Adrenal gland (tissue), 12 donors: ENCODE results near the gene IL20. TPM values are rescaled to one million over a fixed set of nuclear protein-coding genes. Genes with fewer than 3 reads are reported as not detected.

Source experiments
- DNase-seq, 7 donors: peaks; one replicate each; pipeline ENCODE4 v3.0.0-alpha.2; 2019 to 2020
- H3K27ac ChIP-seq, 5 donors: fragments of 200-600 bp; sonication (generic) in 4 of 5; 1 replicate in 3 of 5; 2 replicates in 2 of 5; pipeline versions ENCODE4 v1.5.1 to v1.8.0; 2016 to 2020; ENCODE audit warnings: mild to moderate bottlenecking in 1 of 5
- H3K27me3 ChIP-seq: fragments of 200-600 bp; 2 replicates; pipeline ENCODE4 v1.8.0; 2021
- H3K36me3 ChIP-seq, 2 donors: fragments of 200-600 bp; replicated peaks in 1 of 2; 1 replicate in 1 of 2; 2 replicates in 1 of 2; pipeline versions ENCODE4 v1.5.1 to v1.8.0; 2018 to 2022
- H3K4me1 ChIP-seq, 2 donors: fragments of 200-600 bp; replicated peaks in 1 of 2; 1 replicate in 1 of 2; 2 replicates in 1 of 2; pipeline versions ENCODE4 v1.5.1 to v1.8.0; 2018 to 2021
- H3K4me3 ChIP-seq, 4 donors: fragments of 200-600 bp; sonication (generic) in 3 of 4; one replicate each; pipeline ENCODE4 v1.5.1; 2016 to 2018
- H3K9me3 ChIP-seq, 3 donors: fragments of 200-600 bp; sonication (generic) in 1 of 3; replicated peaks in 1 of 3; 1 replicate in 2 of 3; 2 replicates in 1 of 3; pipeline versions ENCODE4 v1.5.1 to v1.8.0; 2016 to 2021
- CTCF ChIP-seq, 6 experiments: fragments of 450-650 bp in 4 of 6; fragments of 200-600 bp in 2 of 6; sonication (generic) in 1 of 6; IDR thresholded peaks; 1 replicate in 5 of 6; 2 replicates in 1 of 6; pipeline versions ENCODE4 v1.5.1 to v1.8.0; 2016 to 2021; ENCODE audit warnings: antibody characterized with exemption in 6 of 6, mild to moderate bottlenecking in 2 of 6, moderate library complexity in 1 of 6
- POLR2A ChIP-seq, 2 donors: fragments of 450-650 bp; IDR thresholded peaks; one replicate each; pipeline ENCODE4 v1.6.1; 2017; ENCODE audit warnings: antibody characterized with exemption in 2 of 2, mild to moderate bottlenecking in 2 of 2, moderate library complexity in 1 of 2
- WGBS, 4 donors: extraction: QIAGEN DNeasy Blood & Tissue Kit in 2 of 4; methylation state at CpG; one replicate each; pipeline versions ENCODE4 v1.1.5 to v1.1.7; 2013 to 2017; 5-methylcytosine and 5-hydroxymethylcytosine counted together
- intact Hi-C, 2 donors: fragments of 100-400 bp; cut with DNase I; formaldehyde crosslinking; loops; one replicate each; pipeline versions ENCODE4 v1.14.1 to v1.15.0; 2022 to 2023
- polyA plus RNA-seq, 3 donors: library from polyadenylated mRNA; stranded (reverse); fragments of 200-250 nt in 2 of 3; fragments of 350-450 nt in 1 of 3; fragmentation: Illumina TruSeq in 1 of 3; extraction: RNeasy Lipid Tissue Mini Kit (QIAGEN cat#74804) in 1 of 3; gene quantifications; one replicate each; pipeline ENCODE4 v1.2.3, GENCODE V29; 2013 to 2014
- total RNA-seq, 9 donors: library from RNA; depleted of rRNA in 4 of 9; stranded (reverse); fragments of >200 nt in 4 of 9; fragments of 120-200 nt in 1 of 9; fragmentation: NEBNext Ultra II Directional in 1 of 9; extraction: Animal tissue kit (Norgen Biotek cat#: 25700) in 1 of 9; gene quantifications; one replicate each; pipeline versions ENCODE4 v1.1.0 to v1.2.4, GENCODE V29; 2013 to 2023
- donor health status: healthy with polysubstance abuse.
- donor health status: Bipolar disorder and iron deficiency.
- donor health status: DM: yes; HTN: yes; CAD: no.
- donor health status: DM: no; HTN: no; CAD: no.
- donor health status: DM: no; HTN: no; CAD: no.
- donor health status: DM: yes; HTN: yes; CAD: no.

The IL20 gene
- total and polyA plus RNA-seq, 12 donors, result 0.13 to 0.53 (median 0.41) TPM; not detected in 9

- intact Hi-C loops, result no loop called here
- DNase-seq, result no peak
- WGBS, 4 donors, result 75 to 82% (median 76%) methylated on average over 3 of the region's 3 CpGs
- Histone ChIP-seq H3K36me3 (no peaks in the 10 kb centered on the region), H3K4me3 (no peak overlapping the region), H3K27me3 (peaks cover 3% of the 10 kb centered on the region), H3K9me3 (peaks cover 0 to 6% (median 0%) of the 10 kb centered on the region in 3 donors), H3K4me1 (no peaks in the 10 kb centered on the region), H3K27ac (no peak overlapping the region)
- TF ChIP-seq CTCF (IDR thresholded peaks at IDR 0.05) (no peak), POLR2A (IDR thresholded peaks at IDR 0.05) (no peak)
Measured at GRCh38 chr1:206854401-206855129, 10.9 kb upstream of the IL20 start.

GRCh38 chr1:206855859-206856258 lies 9.6 kb upstream of the IL20 start:
- no peaks in the 10 kb centered on the region for H3K4me1 ChIP-seq
- no peaks in the 10 kb centered on the region for H3K36me3 ChIP-seq
- no peaks in the 10 kb centered on the region for H3K27me3 ChIP-seq
- H3K4me3 ChIP-seq, result no peak overlapping the region
- H3K9me3 ChIP-seq, result peaks cover 0 to 6% (median 0%) of the 10 kb centered on the region in 3 donors
- intact Hi-C loops, result no loop called here
- no peak overlapping the region for H3K27ac ChIP-seq
- 66 to 83% (median 73%) methylated on average over 2 of the region's 2 CpGs for WGBS, 4 donors
- no peak for DNase-seq
- TF ChIP-seq CTCF (IDR thresholded peaks at IDR 0.05) (no peak), POLR2A (IDR thresholded peaks at IDR 0.05) (no peak)

GRCh38 chr1:206856674-206857464 lies 8.6 kb upstream of the IL20 start:
- no peaks in the 10 kb centered on the region for H3K36me3 ChIP-seq
- H3K27ac ChIP-seq, result no peak overlapping the region
- 72 to 85% (median 78%) methylated on average over 5 of the region's 5 CpGs for WGBS, 4 donors
- no peak for DNase-seq
- TF ChIP-seq CTCF (IDR thresholded peaks at IDR 0.05) (no peak), POLR2A (IDR thresholded peaks at IDR 0.05) (no peak)
- no peak overlapping the region for H3K4me3 ChIP-seq
- no peaks in the 10 kb centered on the region for H3K4me1 ChIP-seq
- no peaks in the 10 kb centered on the region for H3K27me3 ChIP-seq
- H3K9me3 ChIP-seq, result peaks cover 0 to 6% (median 0%) of the 10 kb centered on the region in 3 donors
- intact Hi-C loops, result no loop called here

GRCh38 chr1:206859082-206859521 lies 6.3 kb upstream of the IL20 start:
- H3K4me3 ChIP-seq, result no peak overlapping the region
- intact Hi-C loops, result no loop called here
- WGBS, 4 donors, result 52 to 69% (median 58%) methylated on average over 4 to 5 of the region's 5 CpGs

More at GRCh38 chr1:206859082-206859521, 6.3 kb upstream of the IL20 start:
- peak in 1 of 7 donors; percentile 32 for DNase-seq
- Histone ChIP-seq H3K4me1 (no peaks in the 10 kb centered on the region), H3K27ac (no peak overlapping the region), H3K36me3 (no peaks in the 10 kb centered on the region), H3K9me3 (no peaks in the 10 kb centered on the region), H3K27me3 (no peaks in the 10 kb centered on the region)
- TF ChIP-seq POLR2A (IDR thresholded peaks at IDR 0.05) (no peak), CTCF (IDR thresholded peaks at IDR 0.05) (no peak)
